ENCODE measurements around the gene MAP7.
"Not testable (repeated sequence)": the region's sequence is repeated elsewhere in the genome, so short reads cannot be mapped to it uniquely, and the experiment has no call there.

Gene MAP7

GRCh38 chr6:136464874-136465273, 85.3 kb downstream of the MAP7 start:
- no peak for DNase-seq

- DNase-seq: no peak
These were observed 86.1 kb downstream of the MAP7 start for GRCh38 chr6:136464148-136464547.

- no peak for DNase-seq
These were observed 86.5 kb downstream of the MAP7 start for GRCh38 chr6:136463743-136464142.

- DNase-seq: no peak
These were observed 103.5 kb downstream of the MAP7 start for GRCh38 chr6:136446579-136447187.

- no peak for DNase-seq
These were observed 104.1 kb downstream of the MAP7 start for GRCh38 chr6:136446145-136446544.

GRCh38 chr6:136445063-136445462, 105.2 kb downstream of the MAP7 start:
- DNase-seq: no peak

- no peak for DNase-seq
These were observed 110.0 kb downstream of the MAP7 start for GRCh38 chr6:136440203-136440602.

- DNase-seq: no peak
These were observed 110.6 kb downstream of the MAP7 start for GRCh38 chr6:136439514-136440190.

GRCh38 chr6:136438441-136438840, 111.8 kb downstream of the MAP7 start:
- no peak for DNase-seq

- no peak for DNase-seq
These were observed 113.0 kb downstream of the MAP7 start for GRCh38 chr6:136437246-136437645.

GRCh38 chr6:136435101-136435500, 115.1 kb downstream of the MAP7 start:
- no peak for DNase-seq

- not testable (repeated sequence) for DNase-seq
These were observed 118.9 kb downstream of the MAP7 start for GRCh38 chr6:136431306-136431705.

GRCh38 chr6:136429264-136430065, 120.8 kb downstream of the MAP7 start:
- no peak for DNase-seq

- DNase-seq: no peak
These were observed 122.9 kb downstream of the MAP7 start for GRCh38 chr6:136427378-136427717.

GRCh38 chr6:136426627-136427377, 123.4 kb downstream of the MAP7 start:
- no peak for DNase-seq

- no peak for DNase-seq
These were observed 124.4 kb downstream of the MAP7 start for GRCh38 chr6:136425793-136426192.

- no peak for DNase-seq
These were observed 125.3 kb downstream of the MAP7 start for GRCh38 chr6:136424901-136425300.

GRCh38 chr6:136424450-136424849, 125.8 kb downstream of the MAP7 start:
- no peak for DNase-seq

GRCh38 chr6:136421537-136422158, 128.6 kb downstream of the MAP7 start:
- DNase-seq: no peak

GRCh38 chr6:136420853-136421252, 129.4 kb downstream of the MAP7 start:
- no peak for DNase-seq

GRCh38 chr6:136415351-136416007, 134.7 kb downstream of the MAP7 start:
- no peak for DNase-seq

- DNase-seq: no peak
These were observed 137.8 kb downstream of the MAP7 start for GRCh38 chr6:136412410-136412809.
